Coronary artery (tissue), 2 donors: ENCODE data around the gene POLR3GL.

Experiments used
- DNase-seq: peaks from one replicate; pipeline ENCODE4 v3.0.0-alpha.2; 2017; ENCODE audit warnings: low spot score
- H3K27ac ChIP-seq, 2 donors: fragments of 200-600 bp; sonication (generic); one replicate each; pipeline ENCODE4 v1.5.1; 2016 to 2019
- H3K4me3 ChIP-seq: fragments of 200-600 bp; sonication (generic); 2 replicates; pipeline ENCODE4 v1.5.1; 2016; ENCODE audit warnings: mild to moderate bottlenecking, moderate library complexity
- CTCF ChIP-seq: fragments of 200-600 bp; sonication (generic); IDR thresholded peaks from one replicate; pipeline ENCODE4 v1.5.1; 2019; ENCODE audit warnings: antibody characterized with exemption

Gene POLR3GL

GRCh38 chr1:145975216-145975615 lies 10.7 kb downstream of the POLR3GL start:
- Histone ChIP-seq H3K27ac (no peak overlapping the region), H3K4me3 (no peak overlapping the region)
- TF ChIP-seq CTCF, result no peak
- peak; percentile 57 for DNase-seq

GRCh38 chr1:145977016-145977415 lies 12.5 kb downstream of the POLR3GL start:
- TF ChIP-seq CTCF, result no peak
- no peak for DNase-seq
- Histone ChIP-seq H3K27ac (peak overlapping the region; percentile 95 to 99), H3K4me3 (no peak overlapping the region)

DNA sequence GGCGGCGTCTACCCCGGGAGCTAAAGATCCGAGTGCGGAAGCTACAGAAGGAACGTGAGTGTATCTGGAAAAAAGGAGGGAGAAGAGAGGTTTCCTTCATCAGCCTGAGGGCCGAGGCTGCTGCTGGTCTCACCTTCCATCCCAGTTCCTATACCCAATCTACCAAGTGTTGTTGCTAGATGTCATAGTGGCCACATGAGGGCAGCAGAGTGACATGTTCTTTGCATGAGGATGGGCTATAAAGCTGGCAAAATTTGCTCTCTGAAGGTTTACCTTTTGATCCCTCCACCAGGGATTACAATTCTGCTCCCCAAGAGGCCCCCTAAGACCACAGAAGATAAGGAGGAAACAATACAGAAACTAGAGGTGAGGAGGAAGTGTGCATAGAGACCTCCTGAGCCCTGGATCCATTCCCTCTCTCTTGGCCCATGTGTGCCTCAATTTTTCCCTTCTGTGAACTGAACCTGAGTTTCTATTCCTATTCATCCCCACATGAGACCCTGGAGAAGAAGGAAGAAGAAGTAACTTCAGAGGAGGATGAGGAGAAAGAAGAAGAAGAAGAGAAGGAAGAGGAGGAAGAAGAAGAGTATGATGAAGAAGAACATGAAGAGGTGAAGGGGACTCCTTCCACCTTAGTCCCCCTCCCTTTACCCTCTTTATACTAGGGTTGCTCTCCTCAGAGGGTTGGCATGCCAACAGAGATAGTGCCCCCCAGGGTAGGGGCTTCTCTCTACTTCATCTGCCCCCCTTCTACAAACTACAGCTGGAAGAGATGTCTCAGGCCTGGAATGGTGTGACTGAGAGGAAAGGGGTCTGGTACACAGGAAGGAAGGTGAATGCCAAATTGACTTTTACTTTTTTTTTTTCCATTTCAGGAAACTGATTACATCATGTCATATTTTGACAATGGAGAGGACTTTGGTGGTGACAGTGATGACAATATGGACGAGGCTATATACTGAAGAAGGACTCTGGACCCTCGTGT lies 13.3 kb downstream of the POLR3GL start:
- H3K27ac ChIP-seq, result peak overlapping the region; percentile 95 to 99
- peak overlapping the region; percentile 69 for H3K4me3 ChIP-seq
- DNase-seq, result peak; percentile 80
- TF ChIP-seq CTCF, result peak; percentile 76

DNA sequence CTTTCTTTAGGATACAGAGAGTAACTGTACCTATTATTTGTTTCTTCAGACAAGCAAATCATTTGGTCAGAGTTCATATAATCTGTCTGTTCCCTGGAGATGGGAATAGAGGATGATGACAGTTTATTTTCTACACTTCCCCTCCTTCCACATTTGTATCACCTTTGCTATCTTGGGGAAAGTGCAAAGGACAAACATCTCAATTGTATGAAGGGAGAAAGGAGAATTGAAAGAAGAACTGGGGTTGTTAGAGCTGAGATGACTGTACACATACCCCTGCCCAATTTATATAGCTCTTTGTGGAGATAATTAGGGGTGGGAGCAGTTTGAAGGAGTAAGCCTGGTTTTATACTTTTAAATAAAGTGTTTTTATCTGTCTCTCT lies 14.0 kb downstream of the POLR3GL start:
- H3K27ac ChIP-seq, result peak overlapping the region; percentile 95 to 99
- H3K4me3 ChIP-seq, result peak overlapping the region; percentile 69
- no peak for DNase-seq
- no peak for TF ChIP-seq CTCF

GRCh38 chr1:145978854-145979745 lies 14.6 kb downstream of the POLR3GL start:
- TF ChIP-seq CTCF, result no peak
- peak overlapping the region; percentile 95 to 99 for H3K27ac ChIP-seq
- peak; percentile 96 for DNase-seq
- peak overlapping the region; percentile 69 for H3K4me3 ChIP-seq

DNA sequence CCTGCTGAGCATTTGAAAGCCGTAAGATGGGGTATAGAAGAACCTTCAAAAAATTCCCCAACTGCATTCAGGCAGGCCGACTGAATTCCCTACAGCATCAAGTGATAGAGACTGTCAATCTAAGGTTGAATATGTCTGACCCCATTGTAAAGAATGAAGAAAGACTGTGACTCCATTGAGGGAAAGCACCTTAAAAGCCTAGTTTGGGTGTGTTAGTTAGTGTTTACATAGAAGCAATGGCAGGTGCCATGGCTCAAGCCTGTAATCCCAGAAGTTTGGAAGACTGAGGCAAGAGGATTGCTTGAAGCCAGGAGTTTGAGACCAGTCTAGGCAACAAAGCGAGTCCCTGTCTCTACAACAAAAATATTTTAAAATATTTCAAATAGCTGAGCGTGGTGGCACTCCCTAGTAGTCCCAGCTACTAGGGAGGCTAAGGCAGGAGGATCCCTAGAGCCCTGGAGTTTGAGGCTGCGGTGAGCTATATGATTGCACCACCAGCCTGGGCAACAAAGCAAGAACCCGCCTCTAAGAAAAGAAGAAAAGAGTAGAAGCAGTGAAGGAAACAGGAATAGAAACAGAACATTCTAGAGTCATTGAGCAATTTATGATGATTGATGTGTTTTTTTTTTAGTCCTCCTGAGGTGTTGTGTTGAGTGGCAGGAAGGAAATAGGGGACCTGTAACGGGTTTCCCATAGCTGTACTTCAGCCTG lies 15.4 kb downstream of the POLR3GL start:
- peak; percentile 73 for DNase-seq
- peak overlapping the region; percentile 58 for H3K4me3 ChIP-seq
- peak overlapping the region; percentile 95 to 99 for H3K27ac ChIP-seq
- TF ChIP-seq CTCF, result no peak
